HUES48 (cell line): ENCODE measurements around the gene PPP1R26.

Experiments used
- H3K27ac ChIP-seq: one replicate; pipeline ENCODE4 v1.7.0; 2013; ENCODE audit warnings: low read depth, low read length, inconsistent platforms
- H3K27me3 ChIP-seq: 2 replicates; pipeline ENCODE4 v1.6.1; 2013; ENCODE audit warnings: mild to moderate bottlenecking, low read length; ENCODE audit not compliant: control insufficient read depth, insufficient read depth
- H3K36me3 ChIP-seq: 2 replicates; pipeline ENCODE4 v1.6.1; 2013; ENCODE audit warnings: low read length; ENCODE audit not compliant: control insufficient read depth, insufficient read depth
- H3K4me1 ChIP-seq: 2 replicates; pipeline ENCODE4 v1.6.1; 2013; ENCODE audit warnings: mild to moderate bottlenecking, low read length; ENCODE audit not compliant: control insufficient read depth, insufficient read depth
- H3K4me3 ChIP-seq: 2 replicates; pipeline ENCODE4 v1.5.1; 2013; ENCODE audit warnings: mild to moderate bottlenecking, low read depth, low read length
- H3K9ac ChIP-seq: 2 replicates; pipeline ENCODE4 v1.6.1; 2013; ENCODE audit warnings: mild to moderate bottlenecking, low read depth, low read length, moderate library complexity
- H3K9me3 ChIP-seq: 2 replicates; pipeline ENCODE4 v1.6.1; 2013; ENCODE audit warnings: low read length; ENCODE audit not compliant: control insufficient read depth, insufficient read depth

PPP1R26 gene

GRCh38 chr9:135519179-135519971 lies 39.8 kb downstream of the PPP1R26 start:
- Histone ChIP-seq H3K27me3 (no peaks in the 10 kb centered on the region), H3K9ac (no peak overlapping the region), H3K27ac (no peak overlapping the region), H3K4me1 (no peaks in the 10 kb centered on the region), H3K36me3 (no peaks in the 10 kb centered on the region), H3K9me3 (no peaks in the 10 kb centered on the region), H3K4me3 (no peak overlapping the region)

GRCh38 chr9:135520916-135521607 lies 41.5 kb downstream of the PPP1R26 start, which contains the start of gene LCN1:
Gene LCN1, plus strand, starts transcription at chr9:135521440. Its CDS starts 58 bp downstream, at chr9:135521498.
- Histone ChIP-seq H3K27ac (no peak within 1 kb of the TSS), H3K9me3 (no peaks in the 10 kb centered on the region), H3K36me3 (no peaks in the 10 kb centered on the region), H3K4me3 (no peak within 1 kb of the TSS), H3K27me3 (no peaks in the 10 kb centered on the region), H3K4me1 (no peaks in the 10 kb centered on the region), H3K9ac (no peak within 1 kb of the TSS)

- Histone ChIP-seq H3K9me3 (no peaks in the 10 kb centered on the region), H3K27me3 (no peaks in the 10 kb centered on the region), H3K4me3 (no peak overlapping the region), H3K27ac (no peak overlapping the region), H3K9ac (no peak overlapping the region), H3K4me1 (peaks cover under 1% of the 10 kb centered on the region; the same call in 1 of the 2 replicates), H3K36me3 (no peaks in the 10 kb centered on the region)
Measured at GRCh38 chr9:135521608-135522095, 42.1 kb downstream of the PPP1R26 start.

- H3K4me1 ChIP-seq: peaks cover 5% of the 10 kb centered on the region; the same call in 1 of the 2 replicates
- no peak overlapping the region for H3K9ac ChIP-seq
- H3K9me3 ChIP-seq: no peaks in the 10 kb centered on the region
- no peak overlapping the region for H3K4me3 ChIP-seq
- no peaks in the 10 kb centered on the region for H3K27me3 ChIP-seq
- no peak overlapping the region for H3K27ac ChIP-seq
- H3K36me3 ChIP-seq: no peaks in the 10 kb centered on the region
Measured at GRCh38 chr9:135522137-135522877, 42.7 kb downstream of the PPP1R26 start.

GRCh38 chr9:135522931-135523330 lies 43.3 kb downstream of the PPP1R26 start:
- H3K27me3 ChIP-seq: no peaks in the 10 kb centered on the region

GRCh38 chr9:135523521-135524129 lies 44.0 kb downstream of the PPP1R26 start:
- H3K4me3 ChIP-seq: no peak overlapping the region
- no peaks in the 10 kb centered on the region for H3K36me3 ChIP-seq
- no peaks in the 10 kb centered on the region for H3K27me3 ChIP-seq
- H3K4me1 ChIP-seq: peaks cover 5% of the 10 kb centered on the region; the same call in 1 of the 2 replicates
- H3K9ac ChIP-seq: no peak overlapping the region
- no peaks in the 10 kb centered on the region for H3K9me3 ChIP-seq
- H3K27ac ChIP-seq: no peak overlapping the region

More at GRCh38 chr9:135522931-135523330, 43.3 kb downstream of the PPP1R26 start:
- Histone ChIP-seq H3K9ac (no peak overlapping the region), H3K4me1 (peaks cover 5% of the 10 kb centered on the region; the same call in 1 of the 2 replicates), H3K9me3 (no peaks in the 10 kb centered on the region), H3K4me3 (no peak overlapping the region), H3K36me3 (no peaks in the 10 kb centered on the region), H3K27ac (no peak overlapping the region)

- no peaks in the 10 kb centered on the region for H3K9me3 ChIP-seq
- H3K4me1 ChIP-seq: peaks cover 5% of the 10 kb centered on the region; the same call in 1 of the 2 replicates
- no peak overlapping the region for H3K4me3 ChIP-seq
- no peak overlapping the region for H3K27ac ChIP-seq
- H3K36me3 ChIP-seq: no peaks in the 10 kb centered on the region
- H3K9ac ChIP-seq: no peak overlapping the region
- no peaks in the 10 kb centered on the region for H3K27me3 ChIP-seq
Measured at GRCh38 chr9:135524130-135524861, 44.7 kb downstream of the PPP1R26 start.

- H3K4me1 ChIP-seq: peaks cover 5% of the 10 kb centered on the region; the same call in 1 of the 2 replicates
- no peak overlapping the region for H3K27ac ChIP-seq
- no peak overlapping the region for H3K9ac ChIP-seq
- H3K36me3 ChIP-seq: no peaks in the 10 kb centered on the region
- H3K4me3 ChIP-seq: no peak overlapping the region
- H3K27me3 ChIP-seq: no peaks in the 10 kb centered on the region
- H3K9me3 ChIP-seq: no peaks in the 10 kb centered on the region
Measured at GRCh38 chr9:135525241-135526088, 45.9 kb downstream of the PPP1R26 start.

GRCh38 chr9:135526089-135526729 lies 46.6 kb downstream of the PPP1R26 start:
- Histone ChIP-seq H3K9me3 (no peaks in the 10 kb centered on the region), H3K4me3 (no peak overlapping the region), H3K27me3 (no peaks in the 10 kb centered on the region), H3K27ac (no peak overlapping the region), H3K36me3 (no peaks in the 10 kb centered on the region), H3K4me1 (peaks cover 5% of the 10 kb centered on the region; the same call in 1 of the 2 replicates), H3K9ac (no peak overlapping the region)
